ENCODE measurements around the gene DUSP22.
A peak's percentile ranks its signal among the peaks of the same experiment; 100 is the strongest.
"Not testable (repeated sequence)": the region's sequence is repeated elsewhere in the genome, so short reads cannot be mapped to it uniquely, and the experiment has no call there.

DUSP22 gene, protein sequence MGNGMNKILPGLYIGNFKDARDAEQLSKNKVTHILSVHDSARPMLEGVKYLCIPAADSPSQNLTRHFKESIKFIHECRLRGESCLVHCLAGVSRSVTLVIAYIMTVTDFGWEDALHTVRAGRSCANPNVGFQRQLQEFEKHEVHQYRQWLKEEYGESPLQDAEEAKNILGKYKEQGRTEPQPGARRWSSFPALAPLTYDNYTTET

GRCh38 chr6:291697-292505 is at the start of gene DUSP22:
Gene DUSP22 (plus strand): TSS chr6:292487. CDS start chr6:292540, 53 bp downstream.
- Mint-ChIP-seq H3K4me1 (ENCODE audit: low read depth) (peaks cover 57% of the 10 kb centered on the region), H3K9me3 (peaks cover 5% of the 10 kb centered on the region), H3K36me3 (ENCODE audit: low read depth) (peaks cover 9% of the 10 kb centered on the region), H3K27ac (peak within 1 kb of the TSS; percentile 97), H3K27me3 (no peaks in the 10 kb centered on the region), H3K4me3 (peak within 1 kb of the TSS; percentile 84)
- DNase-seq: peak; percentile 90

DNA sequence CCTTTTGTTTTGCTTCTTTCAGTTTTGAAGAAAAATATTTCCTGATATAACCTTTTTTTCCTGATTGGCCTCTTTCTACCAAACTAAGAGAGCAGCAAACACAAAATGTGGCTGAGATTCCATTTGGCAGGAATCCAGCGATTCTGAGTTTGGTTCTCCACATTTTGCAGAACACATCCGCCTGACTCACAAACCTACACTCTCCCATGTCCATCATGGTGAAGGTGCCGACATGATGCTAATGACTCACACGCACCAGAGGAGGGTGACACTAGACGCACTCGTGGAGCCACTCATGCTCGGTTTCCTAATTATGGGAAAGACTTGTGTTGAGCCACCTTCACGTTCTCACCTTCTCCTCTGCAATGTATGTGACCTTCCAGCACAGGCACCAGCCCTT is 45.9 kb upstream of the DUSP22 start:
- Mint-ChIP-seq H3K4me1 (ENCODE audit: low read depth) (peaks cover 15% of the 10 kb centered on the region), H3K4me3 (no peak overlapping the region), H3K36me3 (ENCODE audit: low read depth) (no peaks in the 10 kb centered on the region), H3K27me3 (no peaks in the 10 kb centered on the region), H3K9me3 (no peaks in the 10 kb centered on the region), H3K27ac (no peak overlapping the region)
- no peak for DNase-seq

DNA sequence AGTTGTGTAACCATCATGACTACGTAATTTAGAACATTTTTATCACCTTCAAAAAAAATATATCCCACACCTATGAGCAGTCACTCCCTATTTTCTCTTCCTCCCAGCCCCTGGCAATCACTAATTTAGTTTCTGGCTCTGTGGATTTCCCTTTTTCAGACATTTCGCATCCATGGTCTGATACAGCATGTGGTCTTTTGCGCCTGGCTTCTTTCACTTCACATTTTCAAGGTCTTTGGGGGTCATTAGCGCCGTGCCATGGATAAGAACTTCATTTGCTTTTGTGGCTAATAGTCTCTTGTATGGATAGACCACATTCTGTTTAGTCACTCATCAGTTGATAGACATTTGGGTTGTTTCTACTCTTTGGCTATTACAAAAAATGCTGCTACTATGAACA is 44.9 kb upstream of the DUSP22 start:
- H3K4me3 Mint-ChIP-seq: no peak overlapping the region
- no peaks in the 10 kb centered on the region for H3K27me3 Mint-ChIP-seq
- peaks cover 23% of the 10 kb centered on the region for H3K4me1 Mint-ChIP-seq (ENCODE audit: low read depth)
- no peak for DNase-seq
- H3K36me3 Mint-ChIP-seq (ENCODE audit: low read depth): no peaks in the 10 kb centered on the region
- no peak overlapping the region for H3K27ac Mint-ChIP-seq
- H3K9me3 Mint-ChIP-seq: peaks cover 3% of the 10 kb centered on the region

- H3K27ac Mint-ChIP-seq; DNase-seq; H3K4me3 Mint-ChIP-seq; H3K36me3 Mint-ChIP-seq (ENCODE audit: low read depth); H3K9me3 Mint-ChIP-seq; H3K27me3 Mint-ChIP-seq: not testable (repeated sequence)
- peaks cover 26% of the 10 kb centered on the region for H3K4me1 Mint-ChIP-seq (ENCODE audit: low read depth)
Observed at GRCh38 chr6:248046-248445, 44.2 kb upstream of the DUSP22 start.

- DNase-seq: no peak
- Mint-ChIP-seq H3K36me3 (ENCODE audit: low read depth) (no peaks in the 10 kb centered on the region), H3K4me3 (no peak overlapping the region), H3K4me1 (ENCODE audit: low read depth) (peaks cover 47% of the 10 kb centered on the region), H3K27me3 (no peaks in the 10 kb centered on the region), H3K27ac (peak overlapping the region; percentile 53), H3K9me3 (peaks cover 3% of the 10 kb centered on the region)
Observed at GRCh38 chr6:250676-251075, 41.6 kb upstream of the DUSP22 start.

- peak overlapping the region; percentile 26 for H3K4me3 Mint-ChIP-seq
- H3K36me3 Mint-ChIP-seq (ENCODE audit: low read depth): no peaks in the 10 kb centered on the region
- peak overlapping the region; percentile 88 for H3K27ac Mint-ChIP-seq
- DNase-seq: no peak
- peaks cover 3% of the 10 kb centered on the region for H3K9me3 Mint-ChIP-seq
- no peaks in the 10 kb centered on the region for H3K27me3 Mint-ChIP-seq
- peaks cover 53% of the 10 kb centered on the region for H3K4me1 Mint-ChIP-seq (ENCODE audit: low read depth)
Observed at GRCh38 chr6:251920-252319, 40.4 kb upstream of the DUSP22 start.

DNA sequence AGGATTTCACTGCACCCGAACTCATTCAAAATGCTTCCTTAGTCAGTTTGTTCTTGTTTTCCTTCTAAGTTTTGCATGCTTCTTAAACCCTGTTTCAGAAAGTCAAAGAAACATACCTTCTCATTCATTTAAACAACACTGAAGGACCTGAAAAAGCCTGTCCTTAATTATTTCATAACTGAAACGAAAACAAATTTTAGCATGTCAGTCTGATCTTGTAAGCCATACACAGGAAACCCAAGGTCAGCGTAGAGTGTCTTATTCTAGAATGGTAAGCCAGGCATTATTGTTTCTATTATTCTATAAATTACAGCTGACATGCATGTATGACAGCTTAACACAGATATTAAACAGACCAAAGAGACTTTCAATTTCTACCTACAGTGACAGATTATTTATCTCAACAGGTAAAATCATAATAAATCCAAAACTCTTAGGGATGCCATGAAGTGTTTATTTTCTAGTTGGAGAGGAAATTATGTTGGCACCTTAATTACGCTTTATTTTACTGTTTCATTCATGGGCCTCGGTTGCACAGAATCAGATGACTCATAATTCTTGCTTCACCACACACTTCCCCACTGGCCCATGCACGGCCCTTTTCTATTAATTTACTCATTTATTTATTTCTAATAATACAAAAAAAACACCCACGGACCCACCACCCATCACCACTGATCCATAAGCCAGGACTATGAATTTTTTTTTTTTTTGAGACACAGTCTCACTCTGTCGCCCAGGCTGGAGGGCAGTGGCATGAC is 39.3 kb upstream of the DUSP22 start:
- H3K4me1 Mint-ChIP-seq (ENCODE audit: low read depth): peaks cover 63% of the 10 kb centered on the region
- no peak for DNase-seq
- peak overlapping the region; percentile 64 for H3K27ac Mint-ChIP-seq
- H3K36me3 Mint-ChIP-seq (ENCODE audit: low read depth): no peaks in the 10 kb centered on the region
- H3K9me3 Mint-ChIP-seq: peaks cover 3% of the 10 kb centered on the region
- H3K27me3 Mint-ChIP-seq: no peaks in the 10 kb centered on the region
- peak overlapping the region; percentile 26 for H3K4me3 Mint-ChIP-seq

DNA sequence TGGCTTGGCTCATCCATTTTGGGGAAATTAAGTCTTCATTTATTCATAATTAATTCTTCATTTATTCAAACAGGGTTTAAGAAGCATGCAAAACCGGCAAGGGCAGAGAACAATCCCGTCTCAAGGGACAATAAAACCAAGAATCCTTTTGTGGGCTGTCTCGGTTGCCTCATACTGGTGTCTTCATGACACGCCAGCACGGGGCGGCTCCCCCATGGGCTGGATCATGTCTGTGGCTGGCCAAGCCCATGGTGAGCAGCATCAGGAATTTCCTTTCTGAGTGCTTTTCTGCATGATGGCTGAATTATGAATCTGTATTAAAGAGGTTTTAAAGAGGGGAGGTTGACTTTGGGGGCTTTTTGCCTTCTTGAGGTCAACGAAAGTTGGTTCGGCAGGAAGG is 38.3 kb upstream of the DUSP22 start:
- no peak overlapping the region for H3K27ac Mint-ChIP-seq
- H3K4me1 Mint-ChIP-seq (ENCODE audit: low read depth): peaks cover 65% of the 10 kb centered on the region
- H3K36me3 Mint-ChIP-seq (ENCODE audit: low read depth): no peaks in the 10 kb centered on the region
- no peak overlapping the region for H3K4me3 Mint-ChIP-seq
- no peaks in the 10 kb centered on the region for H3K27me3 Mint-ChIP-seq
- DNase-seq: no peak
- peaks cover 6% of the 10 kb centered on the region for H3K9me3 Mint-ChIP-seq

DNA sequence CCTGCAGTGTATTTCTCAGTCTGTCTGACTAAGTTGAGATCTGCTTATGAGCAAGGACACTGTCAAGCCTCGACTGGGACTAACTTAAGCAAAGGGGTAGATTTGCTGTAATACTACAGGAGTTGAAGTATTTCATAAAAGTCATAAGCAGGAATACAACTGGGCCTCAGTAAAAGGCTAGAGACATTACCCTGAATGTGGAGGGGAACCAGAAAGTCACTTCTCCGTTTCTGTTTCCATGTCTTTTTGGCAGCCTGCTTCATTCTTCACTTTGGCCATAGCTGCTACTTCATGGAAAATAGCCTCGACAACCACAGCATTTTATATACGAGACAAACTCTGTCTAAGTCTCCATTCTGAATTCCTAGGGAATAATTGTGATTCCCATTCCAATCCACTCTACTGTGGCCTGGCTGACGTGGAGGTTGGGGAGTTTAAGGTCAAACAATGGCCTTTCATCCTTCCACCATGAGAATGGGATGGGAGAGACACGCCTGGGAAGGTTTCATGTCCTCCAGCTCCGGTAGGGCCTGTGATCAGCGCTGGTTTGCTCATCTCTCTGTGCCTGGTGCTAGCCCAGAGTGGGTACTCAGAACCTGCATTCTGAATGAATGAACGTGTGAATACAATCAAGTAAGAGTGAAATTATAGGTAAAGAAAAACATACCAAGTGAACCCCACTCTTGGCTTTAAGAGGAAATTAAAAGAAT is 37.1 kb upstream of the DUSP22 start:
- no peaks in the 10 kb centered on the region for H3K27me3 Mint-ChIP-seq
- H3K4me3 Mint-ChIP-seq: no peak overlapping the region
- no peaks in the 10 kb centered on the region for H3K36me3 Mint-ChIP-seq (ENCODE audit: low read depth)
- no peak for DNase-seq
- peaks cover 73% of the 10 kb centered on the region for H3K4me1 Mint-ChIP-seq (ENCODE audit: low read depth)
- peak overlapping the region; percentile 15 for H3K27ac Mint-ChIP-seq
- peaks cover 13% of the 10 kb centered on the region for H3K9me3 Mint-ChIP-seq

DNA sequence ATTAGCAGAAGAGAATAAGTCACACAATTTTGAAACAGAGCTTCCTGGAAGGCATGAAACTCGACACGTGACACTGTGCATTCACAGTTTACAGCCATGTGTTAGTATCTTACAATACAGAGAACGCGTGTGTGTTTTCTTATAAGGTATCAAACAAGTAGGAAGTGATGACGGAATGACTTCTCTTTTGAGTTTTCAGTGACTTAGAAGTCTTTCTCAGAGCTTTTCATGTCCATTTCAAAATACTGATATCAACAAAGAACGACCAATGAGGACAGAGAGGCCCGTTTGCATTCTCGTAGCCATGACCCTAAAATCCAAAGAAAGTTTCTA is 36.6 kb upstream of the DUSP22 start:
- Mint-ChIP-seq H3K4me3 (no peak overlapping the region), H3K27me3 (no peaks in the 10 kb centered on the region), H3K36me3 (ENCODE audit: low read depth) (no peaks in the 10 kb centered on the region), H3K27ac (peak overlapping the region; percentile 1), H3K4me1 (ENCODE audit: low read depth) (peaks cover 72% of the 10 kb centered on the region), H3K9me3 (peaks cover 13% of the 10 kb centered on the region)
- DNase-seq: no peak

GRCh38 chr6:256169-256568 is 36.1 kb upstream of the DUSP22 start:
- H3K27me3 Mint-ChIP-seq: no peaks in the 10 kb centered on the region
- H3K9me3 Mint-ChIP-seq: peaks cover 13% of the 10 kb centered on the region
- peak overlapping the region; percentile 16 for H3K27ac Mint-ChIP-seq
- no peak for DNase-seq
- no peaks in the 10 kb centered on the region for H3K36me3 Mint-ChIP-seq (ENCODE audit: low read depth)
- H3K4me3 Mint-ChIP-seq: no peak overlapping the region
- peaks cover 71% of the 10 kb centered on the region for H3K4me1 Mint-ChIP-seq (ENCODE audit: low read depth)

DNA sequence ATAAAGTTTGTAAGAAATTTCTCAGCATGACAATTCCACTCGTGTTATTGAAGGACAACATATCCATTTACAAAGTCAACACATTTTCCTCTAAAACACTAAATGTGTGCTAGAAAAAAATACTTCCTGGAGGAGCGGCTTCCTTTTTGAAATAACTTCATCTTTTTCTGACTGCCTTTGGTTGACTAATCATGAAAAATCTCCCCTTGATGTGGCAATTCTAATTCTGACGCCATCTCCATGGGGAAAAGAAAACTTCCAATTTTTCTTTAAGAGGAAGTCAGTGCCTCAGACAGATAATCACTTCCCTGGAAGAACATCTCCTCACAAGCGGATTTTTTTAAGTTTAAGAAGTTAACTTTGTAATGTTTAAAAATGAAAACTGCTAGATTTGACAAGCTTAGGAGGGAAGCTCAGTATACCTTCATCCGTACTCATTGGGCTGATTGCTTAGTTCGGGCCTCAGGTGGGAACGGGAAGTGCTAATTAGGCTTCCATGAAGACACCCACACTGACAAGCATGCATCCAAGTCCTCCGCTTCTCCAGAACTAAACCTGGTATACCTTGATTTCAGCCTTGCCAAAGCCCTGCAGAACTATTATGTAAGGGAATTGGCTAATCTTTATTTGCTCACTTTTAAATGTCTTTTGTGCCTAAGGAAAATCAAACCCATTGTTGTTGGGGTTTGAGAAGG is 35.1 kb upstream of the DUSP22 start:
- Mint-ChIP-seq H3K36me3 (ENCODE audit: low read depth) (no peaks in the 10 kb centered on the region), H3K9me3 (peaks cover 10% of the 10 kb centered on the region), H3K4me3 (no peak overlapping the region), H3K27me3 (no peaks in the 10 kb centered on the region), H3K27ac (no peak overlapping the region), H3K4me1 (ENCODE audit: low read depth) (peaks cover 63% of the 10 kb centered on the region)
- no peak for DNase-seq

- DNase-seq: no peak
- H3K36me3 Mint-ChIP-seq (ENCODE audit: low read depth): no peaks in the 10 kb centered on the region
- peaks cover 10% of the 10 kb centered on the region for H3K9me3 Mint-ChIP-seq
- peaks cover 57% of the 10 kb centered on the region for H3K4me1 Mint-ChIP-seq (ENCODE audit: low read depth)
- H3K27me3 Mint-ChIP-seq: no peaks in the 10 kb centered on the region
- H3K4me3 Mint-ChIP-seq: no peak overlapping the region
- no peak overlapping the region for H3K27ac Mint-ChIP-seq
Observed at GRCh38 chr6:257774-258173, 34.5 kb upstream of the DUSP22 start.

GRCh38 chr6:259316-259715 is 33.0 kb upstream of the DUSP22 start:
- Mint-ChIP-seq H3K9me3 (peaks cover 10% of the 10 kb centered on the region), H3K4me3 (no peak overlapping the region), H3K36me3 (ENCODE audit: low read depth) (no peaks in the 10 kb centered on the region), H3K27ac (no peak overlapping the region), H3K4me1 (ENCODE audit: low read depth) (peaks cover 45% of the 10 kb centered on the region), H3K27me3 (no peaks in the 10 kb centered on the region)
- no peak for DNase-seq

Measured in activated T-cell treated with anti-CD3 and anti-CD28 coated beads, Interleukin-2, amount 50 U/mL, for 24 hours (primary cell).